GM21528 (cell line): ENCODE data around the gene FARS2.

Source experiments
- ATAC-seq: cut with Tn5 transposase; IDR thresholded peaks from one replicate; pipeline ENCODE4 v1.9.1; 2021; ENCODE audit warnings: mild to moderate bottlenecking, moderate library complexity; ENCODE audit not compliant: unreplicated experiment, low FRiP score

Gene FARS2

DNA sequence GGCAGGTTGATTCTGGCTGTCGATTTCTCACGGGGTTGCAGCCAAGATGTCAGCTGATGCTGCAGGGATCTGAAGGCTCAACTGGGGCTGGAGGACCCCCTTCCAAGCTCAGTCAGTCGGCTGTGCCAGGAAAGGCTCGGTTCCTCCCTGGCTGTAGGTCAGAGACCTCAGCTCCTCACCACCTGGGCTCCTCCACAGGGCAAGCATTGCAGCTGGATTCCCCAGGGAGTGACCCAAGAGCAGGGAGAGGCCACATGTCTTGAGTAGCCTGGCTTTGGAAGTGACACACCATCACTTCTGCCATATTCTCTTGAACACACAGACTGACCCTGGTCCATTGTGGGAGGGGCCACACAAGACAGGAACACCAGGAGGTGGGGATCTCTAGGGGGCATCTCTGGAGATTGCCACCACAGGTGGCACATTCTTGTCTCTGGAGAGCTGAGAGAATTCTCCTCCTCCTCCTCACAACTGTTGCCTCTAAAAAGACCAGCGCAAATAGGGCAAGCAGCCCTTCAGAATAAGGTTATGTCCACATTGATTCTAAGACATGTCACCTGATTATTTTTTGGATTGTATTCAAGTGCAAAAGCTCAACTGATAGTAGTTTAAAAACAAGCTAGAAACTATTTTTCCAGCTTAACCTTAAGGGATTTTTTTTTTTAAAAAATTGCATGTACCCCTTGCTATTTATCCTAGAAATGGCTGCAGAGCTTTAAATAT is 474.9 kb downstream of the FARS2 start:
- ATAC-seq = no peak

DNA sequence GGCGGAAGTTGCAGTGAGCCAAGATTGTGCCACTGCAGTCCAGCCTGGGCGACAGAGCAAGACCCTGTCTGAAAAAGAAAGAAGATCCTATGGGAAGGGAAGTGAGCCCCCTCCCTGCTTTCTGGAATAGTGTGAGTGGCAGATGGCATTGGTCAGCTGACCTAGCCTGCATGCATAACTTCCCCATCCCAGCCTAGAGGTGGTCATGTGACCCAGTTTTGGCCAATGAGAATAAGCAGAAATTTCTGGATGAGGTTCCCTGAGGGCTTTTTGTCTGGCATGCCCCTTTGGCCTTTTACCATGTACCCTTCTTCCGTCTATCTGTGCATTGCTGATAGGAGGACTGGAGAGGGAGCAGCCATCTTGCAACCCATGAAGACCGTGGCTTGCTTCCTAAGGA is 476.1 kb downstream of the FARS2 start:
- ATAC-seq = no peak

DNA sequence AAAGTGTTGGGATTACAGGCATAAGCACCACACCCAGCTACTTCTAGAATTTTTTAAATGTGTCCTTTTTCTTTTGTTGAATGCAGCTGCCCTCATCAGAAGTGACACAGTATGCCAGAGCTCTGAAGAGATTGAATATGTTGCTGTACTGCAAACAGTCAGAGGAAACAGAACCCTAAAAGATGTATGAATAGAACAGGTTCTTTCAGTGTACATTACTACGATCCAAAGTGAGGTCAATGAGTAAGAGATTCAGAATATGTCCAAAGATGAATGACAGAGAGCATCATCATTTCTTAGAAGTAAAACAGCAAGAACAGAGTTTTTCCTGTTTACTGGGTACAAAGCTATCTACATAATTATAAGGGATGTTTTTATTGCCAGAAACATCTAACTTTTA is 476.9 kb downstream of the FARS2 start:
- ATAC-seq = no peak

DNA sequence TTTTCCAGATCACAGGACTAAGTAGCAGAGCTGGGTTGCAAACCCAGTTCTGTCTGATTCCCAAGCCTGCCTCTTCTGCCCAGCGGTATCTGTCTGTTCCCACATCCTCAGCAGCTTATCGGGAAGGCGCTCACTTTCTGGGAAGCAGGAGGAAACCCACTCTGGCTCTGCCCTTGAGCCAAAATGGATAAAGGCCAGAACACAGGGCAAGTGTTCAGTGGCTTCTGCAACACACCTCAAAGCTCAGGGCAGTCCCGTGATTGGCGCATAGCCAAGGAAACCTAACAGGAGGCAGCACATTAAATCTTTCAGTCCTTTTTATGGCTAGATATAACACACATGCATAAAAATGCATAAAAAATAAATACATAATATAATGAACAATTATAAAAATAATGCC is 483.2 kb downstream of the FARS2 start:
- ATAC-seq = no peak

DNA sequence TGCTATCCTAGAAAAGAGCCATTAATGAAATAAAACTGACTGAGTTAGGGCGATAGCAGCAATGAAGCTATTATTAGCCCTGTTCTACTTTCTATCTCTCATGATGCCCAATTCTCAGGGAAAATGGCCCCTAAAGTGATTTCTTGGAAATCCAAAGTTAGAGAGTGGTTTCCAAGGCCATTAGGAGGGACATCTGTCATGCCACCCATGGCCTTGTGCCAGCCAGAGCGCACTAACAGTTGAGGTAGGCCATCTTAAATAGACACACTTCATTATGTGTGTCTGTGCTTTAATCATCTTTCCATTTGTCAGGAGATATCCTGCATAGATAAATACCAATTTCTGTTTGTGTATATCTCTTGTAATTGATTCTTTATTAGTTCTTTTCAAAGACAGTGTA is 483.8 kb downstream of the FARS2 start:
- ATAC-seq = no peak

DNA sequence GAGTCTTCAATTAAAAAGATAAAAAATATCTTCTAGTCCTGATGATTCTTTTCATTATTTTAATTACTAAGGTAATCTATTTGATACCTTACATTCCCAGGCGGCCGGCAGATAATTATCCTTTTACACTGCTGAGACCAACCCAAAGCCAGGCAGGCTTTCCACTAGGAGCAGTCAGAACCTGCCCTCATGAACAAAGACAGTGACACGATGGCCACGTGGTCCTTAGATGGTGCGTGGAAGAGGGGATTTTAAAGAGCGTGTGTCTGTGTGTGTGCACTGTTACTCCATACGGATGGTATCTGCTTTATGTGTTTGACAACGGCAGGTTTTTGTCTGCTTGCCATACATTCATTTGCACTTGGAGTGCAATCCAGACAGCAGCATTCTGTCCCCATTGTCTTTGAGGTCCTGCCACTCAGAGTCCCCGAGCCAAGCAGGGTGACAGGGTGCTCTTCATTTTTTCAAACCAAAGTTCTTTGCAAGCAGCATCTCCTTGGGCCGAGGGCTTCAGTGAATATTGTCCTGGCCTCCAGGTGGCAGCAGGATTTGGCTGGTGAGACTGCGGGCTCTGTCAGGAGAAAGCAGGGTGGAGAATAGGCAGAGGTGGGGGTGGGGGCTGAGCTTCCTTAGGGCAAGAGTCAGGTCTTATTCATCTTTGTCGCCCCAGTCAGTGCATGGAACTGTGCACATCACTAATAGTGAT is 484.9 kb downstream of the FARS2 start:
- no peak for ATAC-seq

DNA sequence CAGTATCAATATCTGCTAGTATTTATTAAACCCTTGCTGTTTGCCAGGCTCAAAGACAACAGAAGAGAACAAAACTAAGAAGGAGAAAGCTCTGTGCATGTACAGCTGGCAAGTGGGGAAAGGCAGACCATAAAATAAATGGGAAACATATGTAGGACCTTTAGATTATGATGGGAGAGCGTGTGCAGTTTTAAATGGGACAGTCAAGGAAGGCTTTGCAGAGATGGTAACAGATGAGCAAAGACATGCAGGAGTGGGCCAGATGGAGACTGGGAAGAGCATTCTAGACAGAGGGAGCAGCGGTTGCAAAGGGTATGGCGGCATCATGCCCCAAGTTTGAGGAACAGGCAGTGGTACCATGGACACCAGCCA is 485.4 kb downstream of the FARS2 start:
- no peak for ATAC-seq

DNA sequence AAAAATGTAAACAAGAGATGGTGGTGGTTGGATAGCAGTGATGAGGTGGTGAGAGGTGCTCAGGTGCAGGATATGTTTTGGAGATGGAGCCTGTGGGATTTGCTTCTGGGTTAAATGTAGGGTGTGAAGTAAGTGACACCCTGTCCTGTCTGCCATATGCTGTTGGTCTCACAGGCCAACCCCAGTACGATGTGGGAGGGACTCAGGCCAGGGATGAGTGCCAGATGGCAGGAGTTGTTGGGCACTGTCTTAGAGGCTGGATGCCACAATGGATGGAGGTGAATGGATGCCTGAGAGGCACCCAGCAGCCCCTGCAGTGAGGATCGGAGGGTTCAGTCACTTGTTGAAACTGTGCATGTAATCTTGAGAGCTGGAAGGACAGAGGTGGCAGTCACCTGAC is 486.1 kb downstream of the FARS2 start:
- ATAC-seq = no peak

DNA sequence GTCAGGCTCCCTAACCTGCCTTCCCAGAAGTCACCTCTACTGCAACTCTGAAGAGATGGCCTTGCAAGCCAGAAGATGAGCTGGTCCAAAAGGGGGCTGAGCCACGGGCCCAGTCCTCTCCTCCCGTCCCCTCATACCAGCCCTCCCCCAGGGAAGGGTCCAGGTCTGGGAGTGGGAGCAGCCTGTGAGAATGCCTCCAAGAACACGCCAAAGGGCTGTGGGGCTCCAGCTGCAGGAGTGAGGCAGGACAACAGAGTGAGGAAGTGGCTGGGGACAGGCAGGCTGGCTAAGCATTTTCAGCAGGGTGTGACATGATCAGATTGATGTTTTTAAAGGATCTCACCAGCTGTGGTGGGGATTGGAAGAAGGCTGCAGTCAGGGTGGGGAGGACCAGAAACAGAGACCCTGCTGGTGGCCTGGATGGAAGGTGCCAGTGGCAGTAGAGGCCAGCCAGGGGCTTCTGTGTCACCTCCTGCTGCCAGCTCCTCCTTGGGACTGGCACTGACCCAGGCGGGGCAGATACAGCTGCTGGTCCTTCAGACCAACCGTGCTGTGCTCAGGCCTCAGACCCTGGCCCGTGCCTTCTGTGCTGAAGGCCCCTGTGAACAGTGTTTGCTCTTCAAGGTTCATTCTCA is 487.8 kb downstream of the FARS2 start:
- ATAC-seq = no peak

DNA sequence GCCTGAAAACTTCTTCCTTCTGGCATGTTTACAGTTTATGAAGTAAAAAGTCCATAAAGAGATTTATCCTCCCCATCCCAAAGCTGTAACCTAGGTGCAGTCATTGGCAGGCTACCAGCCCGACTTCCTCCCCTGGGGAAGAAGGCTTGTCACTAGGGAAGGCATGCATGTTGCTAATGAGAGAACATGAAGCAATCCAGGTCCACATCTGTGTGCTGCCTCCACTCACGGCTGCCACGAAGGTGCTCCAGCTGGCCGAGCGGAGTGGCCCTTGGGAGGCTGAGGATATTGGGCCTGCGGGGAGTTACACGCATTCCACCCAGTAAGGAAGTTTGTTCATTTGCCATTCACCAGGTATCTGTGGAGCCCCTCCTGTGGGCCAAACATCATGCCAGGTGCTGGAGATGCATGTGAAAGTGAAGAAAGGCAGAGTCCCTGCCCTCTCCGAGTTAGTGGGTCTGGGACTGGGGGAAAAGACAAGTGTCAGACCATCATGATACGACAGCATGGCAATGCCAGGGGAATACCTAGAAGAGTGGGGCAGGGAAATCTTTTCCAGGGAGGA is 488.4 kb downstream of the FARS2 start:
- ATAC-seq = no peak

DNA sequence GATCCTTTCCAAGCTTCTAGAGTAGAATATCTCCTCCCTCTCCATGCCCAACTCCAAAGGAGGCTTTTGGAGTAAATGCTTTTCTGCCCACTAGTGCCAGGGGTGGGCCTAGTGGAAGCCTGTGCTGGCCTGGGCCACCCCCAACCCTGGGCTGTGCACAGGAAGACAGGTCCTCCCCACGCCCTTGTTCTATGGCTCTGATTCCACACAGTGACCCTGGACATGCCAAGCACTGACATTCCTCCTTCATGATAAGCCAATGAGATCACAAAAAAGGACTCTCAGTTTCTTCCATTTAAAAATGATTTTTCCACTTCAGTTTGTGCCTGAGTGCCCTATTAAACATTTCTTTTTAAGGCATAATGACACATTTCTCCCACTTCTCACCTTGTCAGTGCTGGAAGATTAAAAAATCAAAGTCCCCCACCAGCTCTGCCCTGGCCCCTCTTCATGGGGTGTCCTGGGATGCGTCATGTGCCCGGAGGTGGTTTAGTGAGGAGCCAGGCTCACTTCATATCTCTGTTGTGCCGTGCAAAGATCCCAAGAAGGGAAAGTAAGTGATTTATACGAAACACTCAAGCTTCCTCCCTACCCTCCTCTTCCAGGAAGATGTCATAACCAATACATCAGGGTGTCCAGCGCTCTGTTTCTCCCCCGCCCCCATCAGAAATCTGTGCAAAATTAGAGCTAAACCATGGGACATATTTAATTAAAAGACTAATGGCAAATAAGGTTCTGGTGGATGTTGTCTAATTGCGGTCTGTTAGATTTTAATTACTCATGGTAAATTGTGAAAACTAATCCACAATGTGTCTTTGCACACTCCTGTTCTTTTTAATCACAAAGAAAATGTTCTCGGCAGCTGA is 490.4 kb downstream of the FARS2 start:
- ATAC-seq = no peak

DNA sequence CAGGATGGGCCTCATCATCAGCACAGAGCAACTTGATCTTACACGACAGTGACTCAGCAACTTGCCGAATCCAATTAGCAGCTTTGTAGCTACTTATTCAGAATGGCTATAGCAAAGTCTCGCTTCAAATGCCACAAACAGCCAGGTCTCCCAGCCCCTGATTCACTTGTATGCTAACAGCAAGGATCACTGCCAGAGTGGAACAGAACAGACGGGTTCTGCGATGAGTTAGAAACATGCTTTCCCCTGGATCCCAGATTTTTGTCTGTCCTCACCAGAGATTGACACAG is 491.0 kb downstream of the FARS2 start:
- no peak for ATAC-seq

DNA sequence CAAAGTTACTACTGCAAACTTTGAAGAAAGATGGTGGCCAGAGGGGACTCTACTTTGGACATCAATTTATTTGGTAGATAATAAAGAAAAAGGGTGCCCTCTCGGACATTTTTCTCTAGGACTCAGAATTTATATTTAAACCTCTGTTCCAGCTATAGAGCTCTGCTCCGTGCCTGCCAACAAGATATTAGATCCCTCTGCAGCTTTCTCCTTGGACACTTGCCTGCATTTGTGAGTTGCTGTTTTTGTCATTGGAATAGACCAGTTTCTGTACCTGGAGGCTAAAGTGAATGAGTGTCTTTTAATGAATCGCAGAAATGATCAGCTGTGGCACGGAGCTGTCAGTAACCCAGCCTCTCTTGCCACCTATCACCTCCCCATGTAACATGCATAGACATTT is 491.9 kb downstream of the FARS2 start:
- no peak for ATAC-seq

DNA sequence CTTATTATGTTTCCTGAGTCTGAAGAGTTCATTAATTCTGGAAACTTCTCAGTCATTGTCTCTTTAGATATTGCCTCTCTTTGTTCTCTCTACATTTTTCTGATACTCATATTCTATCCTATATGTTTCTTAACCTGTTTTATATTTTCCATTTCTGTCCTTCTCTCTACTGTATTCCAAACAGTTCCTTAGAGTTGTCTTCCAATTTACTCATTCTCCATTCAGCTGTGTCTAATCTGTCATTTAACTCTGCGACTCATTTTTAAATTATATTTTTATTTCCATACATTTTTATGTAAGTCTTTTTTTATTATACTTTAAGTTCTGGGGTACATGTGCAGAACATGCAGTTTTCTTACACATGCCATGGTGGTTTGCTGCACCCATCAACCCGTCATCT is 493.6 kb downstream of the FARS2 start:
- ATAC-seq = no peak

DNA sequence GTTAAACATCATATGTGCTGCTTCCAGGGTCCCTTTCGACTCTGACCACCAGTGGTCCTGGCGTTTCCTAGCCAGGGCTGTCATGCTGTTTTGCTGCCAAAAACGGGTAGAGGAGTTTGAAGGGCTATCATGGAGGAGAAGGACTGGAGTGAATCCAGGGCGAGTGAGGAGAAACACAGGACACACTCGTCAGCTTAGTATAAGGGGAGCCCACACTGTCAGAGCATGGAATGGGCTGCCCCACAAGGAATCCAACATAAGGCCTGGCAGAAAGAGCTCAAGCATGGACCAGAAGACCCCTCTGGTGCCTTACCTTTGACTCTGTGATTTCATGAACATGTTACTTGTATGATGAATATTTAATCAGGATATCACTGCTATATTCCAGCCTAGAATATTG is 498.3 kb downstream of the FARS2 start:
- no peak for ATAC-seq

DNA sequence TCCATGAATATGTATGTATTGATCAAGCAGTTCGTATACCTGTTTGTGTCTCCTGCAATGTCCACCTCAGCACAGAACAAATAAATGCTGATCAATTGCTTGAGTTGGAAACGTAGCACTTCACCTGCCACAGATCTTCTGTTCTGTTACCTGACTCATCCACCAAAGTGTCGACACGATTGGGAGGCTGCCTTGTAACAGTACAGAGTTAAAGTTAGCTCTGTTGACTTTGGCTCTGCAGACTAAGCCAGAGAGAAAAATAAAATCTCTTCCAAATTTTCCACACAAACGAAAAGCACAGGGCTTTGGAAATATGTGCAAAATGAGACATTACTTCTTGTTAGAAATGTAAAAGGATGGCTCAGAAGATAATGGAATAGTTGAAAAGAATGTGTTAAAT is 500.1 kb downstream of the FARS2 start:
- ATAC-seq = no peak

DNA sequence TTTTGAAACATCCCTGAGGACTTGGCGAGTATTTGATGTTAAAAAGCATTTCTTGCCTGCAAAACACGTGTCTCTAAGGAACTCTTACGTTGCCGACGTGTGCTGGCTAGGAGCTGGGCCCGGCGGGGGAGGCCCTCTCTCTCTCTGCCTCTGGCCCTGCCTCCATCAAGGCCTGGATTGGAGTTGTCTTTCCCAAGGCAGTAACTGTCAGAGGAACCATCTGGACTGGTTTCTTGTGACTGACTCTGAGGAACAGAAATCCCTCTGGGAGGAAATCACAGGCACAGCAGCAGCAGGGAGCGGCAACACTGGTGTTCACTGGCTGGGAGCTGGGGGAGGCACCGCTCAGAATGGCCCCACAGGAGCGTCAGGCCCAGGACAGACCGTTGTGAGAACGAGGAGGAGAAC is 501.3 kb downstream of the FARS2 start:
- ATAC-seq = no peak

DNA sequence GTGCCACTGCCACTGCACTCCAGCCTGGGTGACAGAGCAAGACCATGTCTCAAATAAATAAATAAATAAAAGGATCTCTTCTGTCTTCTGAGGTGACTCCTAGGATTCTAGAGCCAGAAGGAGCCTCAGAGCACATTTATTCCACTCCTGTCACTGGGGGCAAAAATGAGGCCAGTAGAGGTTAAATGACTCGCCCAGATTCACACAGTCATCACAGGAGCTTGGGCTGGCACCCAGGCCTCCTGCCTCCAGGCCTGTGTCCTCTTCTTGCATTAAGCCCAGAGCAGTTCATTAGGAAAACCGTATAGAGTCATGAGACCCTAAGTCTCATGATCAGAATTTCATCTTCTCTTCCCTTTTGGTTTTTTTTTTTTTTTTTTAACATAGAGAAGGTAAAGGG is 502.1 kb downstream of the FARS2 start:
- ATAC-seq = no peak

DNA sequence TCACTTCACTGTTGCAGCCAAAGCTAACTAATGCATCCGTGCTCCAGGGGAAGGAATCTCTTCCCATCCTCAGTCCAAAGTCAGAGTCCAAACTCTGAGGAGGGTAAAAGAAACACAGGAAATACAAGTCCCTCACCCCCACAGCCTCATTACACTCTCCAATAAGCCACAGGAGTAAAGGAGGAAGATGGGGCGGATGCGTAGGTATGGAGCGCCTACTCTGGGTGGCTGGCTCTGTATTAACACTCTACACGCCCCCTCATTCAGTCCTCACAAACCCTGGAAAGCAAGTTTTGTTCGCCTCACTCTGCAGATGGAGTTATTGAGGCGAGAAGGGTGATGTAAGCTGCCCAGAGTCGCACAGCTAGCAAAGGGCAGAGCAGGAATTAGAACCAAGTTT is 502.6 kb downstream of the FARS2 start:
- ATAC-seq = no peak

DNA sequence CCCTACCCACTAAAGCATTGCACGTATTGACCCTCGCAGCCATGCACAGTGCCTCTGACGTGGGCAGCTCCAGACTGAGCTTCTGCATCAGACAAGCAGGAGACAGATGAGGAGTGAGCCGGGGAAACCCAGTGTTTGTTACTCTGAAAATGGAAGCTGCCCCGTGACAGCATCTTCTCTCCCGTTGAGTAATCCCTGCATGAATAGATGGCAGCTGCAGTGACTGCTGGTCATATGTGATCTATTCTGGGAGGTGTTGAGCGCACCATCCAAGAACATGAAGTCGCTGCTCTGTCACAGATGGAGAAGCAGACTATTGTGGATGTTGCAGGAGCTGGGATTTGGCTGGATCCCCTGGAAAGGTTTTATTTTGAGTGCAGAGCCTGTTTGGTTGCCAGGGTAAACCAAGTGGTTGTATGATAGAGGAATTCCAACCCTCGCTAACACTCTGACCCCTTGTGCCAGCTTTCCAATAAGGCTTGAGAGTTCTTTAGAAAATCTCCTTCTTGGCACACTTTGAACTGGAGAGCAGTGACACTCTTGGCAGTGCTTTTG is 503.2 kb downstream of the FARS2 start:
- no peak for ATAC-seq
